Ovary (tissue), 3 donors: ENCODE measurements around the gene UBE2I.

Experiments
- CTCF ChIP-seq, 3 donors: fragments of 450-650 bp in 2 of 3; fragments of 200-600 bp in 1 of 3; IDR thresholded peaks; one replicate each; pipeline versions ENCODE4 v1.5.1 to v1.8.0; 2016 to 2022; ENCODE audit warnings: antibody characterized with exemption in 3 of 3, mild to moderate bottlenecking in 1 of 3
- EP300 ChIP-seq: sonication (generic); formaldehyde crosslinking; IDR thresholded peaks from one replicate; pipeline ENCODE4 v1.6.1; 2017; ENCODE audit warnings: antibody characterized with exemption
- POLR2A ChIP-seq: fragments of 450-650 bp; IDR thresholded peaks from one replicate; pipeline ENCODE4 v1.6.1; 2017; ENCODE audit warnings: antibody characterized with exemption, mild to moderate bottlenecking, moderate library complexity
- donor health status: DM: no; HTN: no; CAD: no.

GRCh38 chr16:1326391-1326790 is 17.0 kb downstream of the UBE2I start:
- TF ChIP-seq EP300 (no peak), POLR2A (no peak), CTCF (IDR thresholded peaks at IDR 0.05) (no peak)
